ENCODE measurements around the gene SBF2.

- TF ChIP-seq CTCF (IDR thresholded peaks at IDR 0.05): no peak
- no peak for TF ChIP-seq POLR2A (IDR thresholded peaks at IDR 0.05)
- no peak for TF ChIP-seq POLR2AphosphoS5 (IDR thresholded peaks at IDR 0.05)
These were observed 179.2 kb downstream of the SBF2 start for GRCh38 chr11:10114593-10115404.
